Activated B cell treated with CpG ODN at 0.5 μM for 24 hours (primary cell): Measurements from ENCODE around the gene STK38L. TPM values are rescaled to one million over a fixed set of nuclear protein-coding genes. Genes with fewer than 3 reads are reported as not detected.

Experiments
- ATAC-seq: fragments of 200-7000 bp; cut with Tn5 transposase; one replicate; pipeline ENCODE4 v1.10.0; 2021; ENCODE audit warnings: low read depth, mild to moderate bottlenecking, moderate library complexity
- CTCF ChIA-PET: fragments of 350-600 bp; sonication (Branson Sonifier 250); formaldehyde crosslinking; loops from one replicate; lab custom pipeline; 2021; ENCODE audit warnings: antibody characterized with exemption; lab: Charles Lee
- POLR2A ChIA-PET: fragments of 350-600 bp; sonication (Branson Sonifier 250); formaldehyde crosslinking; loops from one replicate; lab custom pipeline; 2021; ENCODE audit warnings: antibody characterized with exemption; lab: Charles Lee
- DNase-seq: peaks from one replicate; pipeline ENCODE4 v3.0.0; 2022
- H3K27ac Mint-ChIP-seq: one replicate; pipeline ENCODE4 v1.8.0; 2020; ENCODE audit warnings: mixed read lengths
- H3K27me3 Mint-ChIP-seq: one replicate; pipeline ENCODE4 v1.8.0; 2021; ENCODE audit warnings: mixed read lengths
- H3K36me3 Mint-ChIP-seq: one replicate; pipeline ENCODE4 v1.8.0; 2021; ENCODE audit warnings: low read depth, mixed read lengths
- H3K4me1 Mint-ChIP-seq: one replicate; pipeline ENCODE4 v1.8.0; 2021; ENCODE audit warnings: mixed read lengths
- H3K4me3 Mint-ChIP-seq: one replicate; pipeline ENCODE4 v1.8.0; 2020; ENCODE audit warnings: mild to moderate bottlenecking, mixed read lengths
- H3K9me3 Mint-ChIP-seq: one replicate; pipeline ENCODE4 v1.8.0; 2020; ENCODE audit warnings: mixed read lengths
- intact Hi-C: fragments of 100-400 bp; cut with micrococcal nuclease; formaldehyde crosslinking; loops from one replicate; pipeline ENCODE4 v1.15.1; 2024
- total RNA-seq: library from RNA; stranded (reverse); gene quantifications from 2 replicates; pipeline ENCODE4 v1.2.3, GENCODE V29; 2022
- TF ChIP-seq, protein P1 (sequence below): fragments of 200-600 bp; IDR thresholded peaks from one replicate; pipeline ENCODE4 v1.8.0; 2022; ENCODE audit warnings: antibody characterized with exemption, mild to moderate bottlenecking

STK38L gene
- total RNA-seq, 1 donor from 2014 or later, result 26.3 TPM

- H3K36me3 Mint-ChIP-seq, result peaks cover 15% of the 10 kb centered on the region
- H3K27me3 Mint-ChIP-seq, result no peaks in the 10 kb centered on the region
- H3K27ac Mint-ChIP-seq, result no peak overlapping the region
- DNase-seq (no peak), ATAC-seq (no peak)
- H3K4me3 Mint-ChIP-seq, result no peak overlapping the region
- POLR2A ChIA-PET, result no interaction called here
- peaks cover 14% of the 10 kb centered on the region for H3K4me1 Mint-ChIP-seq
- H3K9me3 Mint-ChIP-seq, result no peaks in the 10 kb centered on the region
- intact Hi-C loops, result no loop called here
- TF ChIP-seq, protein P1, sequence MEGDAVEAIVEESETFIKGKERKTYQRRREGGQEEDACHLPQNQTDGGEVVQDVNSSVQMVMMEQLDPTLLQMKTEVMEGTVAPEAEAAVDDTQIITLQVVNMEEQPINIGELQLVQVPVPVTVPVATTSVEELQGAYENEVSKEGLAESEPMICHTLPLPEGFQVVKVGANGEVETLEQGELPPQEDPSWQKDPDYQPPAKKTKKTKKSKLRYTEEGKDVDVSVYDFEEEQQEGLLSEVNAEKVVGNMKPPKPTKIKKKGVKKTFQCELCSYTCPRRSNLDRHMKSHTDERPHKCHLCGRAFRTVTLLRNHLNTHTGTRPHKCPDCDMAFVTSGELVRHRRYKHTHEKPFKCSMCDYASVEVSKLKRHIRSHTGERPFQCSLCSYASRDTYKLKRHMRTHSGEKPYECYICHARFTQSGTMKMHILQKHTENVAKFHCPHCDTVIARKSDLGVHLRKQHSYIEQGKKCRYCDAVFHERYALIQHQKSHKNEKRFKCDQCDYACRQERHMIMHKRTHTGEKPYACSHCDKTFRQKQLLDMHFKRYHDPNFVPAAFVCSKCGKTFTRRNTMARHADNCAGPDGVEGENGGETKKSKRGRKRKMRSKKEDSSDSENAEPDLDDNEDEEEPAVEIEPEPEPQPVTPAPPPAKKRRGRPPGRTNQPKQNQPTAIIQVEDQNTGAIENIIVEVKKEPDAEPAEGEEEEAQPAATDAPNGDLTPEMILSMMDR, result no peak
- CTCF ChIA-PET, result no interaction called here
Measured at GRCh38 chr12:27274706-27275105, 30.6 kb downstream of the STK38L start.

- intact Hi-C loops, result no loop called here
- H3K27ac Mint-ChIP-seq, result no peak overlapping the region
- no peaks in the 10 kb centered on the region for H3K27me3 Mint-ChIP-seq
- no peak for DNase-seq
- TF ChIP-seq, protein P1, result no peak
- no peak overlapping the region for H3K4me3 Mint-ChIP-seq
- no peaks in the 10 kb centered on the region for H3K9me3 Mint-ChIP-seq
- ChIA-PET POLR2A (interaction anchor here (0.5 kb wide), 1 partner anchor 487 kb away, joined by 3 read pairs; no protein-coding TSS in a partner anchor), CTCF (no interaction called here)
- H3K36me3 Mint-ChIP-seq, result peaks cover 14% of the 10 kb centered on the region
- H3K4me1 Mint-ChIP-seq, result peaks cover 14% of the 10 kb centered on the region
- ATAC-seq, result no peak
Measured at GRCh38 chr12:27276275-27276674, 32.2 kb downstream of the STK38L start.

- ATAC-seq (peak; percentile 64), DNase-seq (no peak)
- Mint-ChIP-seq H3K36me3 (peaks cover 13% of the 10 kb centered on the region), H3K27me3 (no peaks in the 10 kb centered on the region), H3K9me3 (no peaks in the 10 kb centered on the region), H3K4me1 (peaks cover 13% of the 10 kb centered on the region), H3K4me3 (no peak overlapping the region), H3K27ac (no peak overlapping the region)
- intact Hi-C loops, result no loop called here
- ChIA-PET POLR2A (interaction anchor here (0.8 kb wide), 1 partner anchor 18 kb away, joined by 3 read pairs; no protein-coding TSS in a partner anchor), CTCF (interaction anchor here (3.2 kb wide), 1 partner anchor 29 kb away, joined by 14 read pairs; no protein-coding TSS in a partner anchor)
- TF ChIP-seq, protein P1, result no peak
Measured at GRCh38 chr12:27277846-27278260, 33.8 kb downstream of the STK38L start.

GRCh38 chr12:27279826-27280225 is 35.7 kb downstream of the STK38L start:
- Mint-ChIP-seq H3K4me3 (no peak overlapping the region), H3K4me1 (peaks cover 17% of the 10 kb centered on the region), H3K27ac (no peak overlapping the region), H3K9me3 (no peaks in the 10 kb centered on the region), H3K27me3 (no peaks in the 10 kb centered on the region), H3K36me3 (peaks cover 7% of the 10 kb centered on the region)
- ChIA-PET POLR2A (interaction anchor here (1.0 kb wide), 1 partner anchor 36 kb away, joined by 3 read pairs; the partner anchor contains the start of gene STK38L), CTCF (interaction anchor here (0.8 to 3.2 kb wide), 2 partner anchors 24 to 27 kb away, joined by 3 to 14 read pairs; no protein-coding TSS in a partner anchor)
- intact Hi-C loops, result no loop called here
- DNase-seq, result no peak
- ATAC-seq, result no peak
- TF ChIP-seq, protein P1, result no peak

DNA sequence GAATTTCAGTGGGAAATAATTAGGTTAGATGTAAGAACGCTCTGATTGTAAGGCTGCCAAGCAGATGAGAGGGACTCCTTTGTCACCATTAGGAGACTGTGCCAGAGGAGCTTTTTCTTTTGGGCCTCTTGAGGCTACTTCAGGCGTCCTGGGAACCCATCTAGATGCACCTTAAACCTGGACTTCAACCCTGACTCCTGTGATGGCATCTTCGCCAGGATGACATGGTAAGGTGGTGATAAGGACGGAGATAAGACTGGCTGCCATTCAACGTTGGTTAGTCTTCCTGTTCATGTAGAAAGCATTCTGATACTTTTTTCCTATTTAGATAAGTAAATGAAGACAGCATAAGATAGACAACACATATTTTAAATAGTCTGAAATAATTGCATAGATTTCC is 36.3 kb downstream of the STK38L start:
- CTCF ChIA-PET, result interaction anchor here (3.2 kb wide), 1 partner anchor 26 kb away, joined by 14 read pairs; no protein-coding TSS in a partner anchor
- no peaks in the 10 kb centered on the region for H3K27me3 Mint-ChIP-seq

More for the DNA sequence above, 36.3 kb downstream of the STK38L start:
- H3K36me3 Mint-ChIP-seq, result peaks cover 4% of the 10 kb centered on the region
- POLR2A ChIA-PET, result no interaction called here
- H3K4me3 Mint-ChIP-seq, result no peak overlapping the region
- ATAC-seq (no peak), DNase-seq (no peak)
- H3K4me1 Mint-ChIP-seq, result peaks cover 17% of the 10 kb centered on the region
- TF ChIP-seq, protein P1, result no peak
- intact Hi-C loops, result no loop called here
- H3K9me3 Mint-ChIP-seq, result no peaks in the 10 kb centered on the region
- no peak overlapping the region for H3K27ac Mint-ChIP-seq
